Ishikawa (cell line): ENCODE measurements around the gene KNDC1.

Source experiments
- CEBPB ChIP-seq: IDR thresholded peaks from 2 replicates; pipeline ENCODE4 v1.6.1; 2012
- CREB1 ChIP-seq: IDR thresholded peaks from 2 replicates; pipeline ENCODE4 v1.6.1; 2012; ENCODE audit warnings: low read depth
- EGR1 ChIP-seq: IDR thresholded peaks from 2 replicates; pipeline ENCODE4 v1.6.1; 2012
- EP300 ChIP-seq: IDR thresholded peaks from 2 replicates; pipeline ENCODE4 v1.6.1; 2012; ENCODE audit warnings: borderline replicate concordance
- FOXM1 ChIP-seq: IDR thresholded peaks from 2 replicates; pipeline ENCODE4 v1.6.1; 2012; ENCODE audit warnings: low read depth, borderline replicate concordance
- NFIC ChIP-seq: IDR thresholded peaks from 2 replicates; pipeline ENCODE4 v1.6.1; 2012
- RAD21 ChIP-seq: IDR thresholded peaks from 2 replicates; pipeline ENCODE4 v1.6.1; 2012; ENCODE audit warnings: low read depth
- TAF1 ChIP-seq: IDR thresholded peaks from 2 replicates; pipeline ENCODE4 v1.6.1; 2012; ENCODE audit warnings: low read depth, mild to moderate bottlenecking
- TCF12 ChIP-seq: IDR thresholded peaks from 2 replicates; pipeline ENCODE4 v1.6.1; 2012; ENCODE audit warnings: low read depth
- TEAD4 ChIP-seq: IDR thresholded peaks from 2 replicates; pipeline ENCODE4 v1.6.1; 2012
- YY1 ChIP-seq: IDR thresholded peaks from 2 replicates; pipeline ENCODE4 v1.6.1; 2012; ENCODE audit warnings: low read depth
- ZBTB7A ChIP-seq: IDR thresholded peaks from 2 replicates; pipeline ENCODE4 v1.6.1; 2012; ENCODE audit warnings: low read depth
- TF ChIP-seq, protein P1 (sequence below): IDR thresholded peaks from 2 replicates; pipeline ENCODE4 v1.6.1; 2012
- TF ChIP-seq, protein P2 (sequence below): IDR thresholded peaks from 2 replicates; pipeline ENCODE4 v1.6.1; 2012; ENCODE audit warnings: low read depth, mild to moderate bottlenecking
- TF ChIP-seq, protein P3 (sequence below): IDR thresholded peaks from 2 replicates; pipeline ENCODE4 v1.6.1; 2012

Gene KNDC1

DNA sequence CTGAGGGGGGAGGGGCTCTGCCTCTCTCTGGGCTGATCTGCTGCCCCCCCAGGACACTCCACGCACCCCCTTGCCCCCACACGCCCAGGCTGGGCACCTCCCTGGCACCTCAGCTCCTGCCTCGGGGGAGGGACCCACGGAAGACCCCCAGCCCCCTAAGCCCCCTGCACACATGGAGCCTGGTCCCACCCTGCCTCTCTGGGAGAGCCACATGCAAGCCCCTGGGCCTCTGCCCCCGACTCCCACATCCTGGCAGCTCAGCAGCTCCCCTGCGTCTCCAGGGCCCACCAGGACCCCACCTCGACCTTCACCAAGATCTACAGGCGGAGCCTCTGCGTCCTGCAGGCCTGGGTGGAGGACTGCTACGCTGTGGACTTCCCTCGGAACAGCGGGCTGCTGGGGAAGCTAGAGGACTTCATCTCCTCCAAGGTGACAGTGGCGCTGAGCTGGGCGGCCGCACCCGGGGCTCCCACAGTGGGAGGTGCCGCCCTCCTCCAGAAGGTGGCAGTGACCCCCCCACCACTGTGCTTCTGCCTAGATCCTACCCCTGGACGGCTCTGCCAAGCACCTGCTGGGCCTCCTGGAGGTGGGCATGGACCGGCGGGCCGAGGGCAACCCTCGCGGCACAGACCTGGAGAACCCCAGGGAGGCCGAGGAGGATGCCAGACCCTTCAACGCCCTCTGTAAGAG is 51.3 kb downstream of the KNDC1 start:
- TF ChIP-seq NFIC (no peak), EP300 (no peak), TAF1 (no peak), TEAD4 (no peak), CEBPB (no peak)
- TF ChIP-seq, protein P1, sequence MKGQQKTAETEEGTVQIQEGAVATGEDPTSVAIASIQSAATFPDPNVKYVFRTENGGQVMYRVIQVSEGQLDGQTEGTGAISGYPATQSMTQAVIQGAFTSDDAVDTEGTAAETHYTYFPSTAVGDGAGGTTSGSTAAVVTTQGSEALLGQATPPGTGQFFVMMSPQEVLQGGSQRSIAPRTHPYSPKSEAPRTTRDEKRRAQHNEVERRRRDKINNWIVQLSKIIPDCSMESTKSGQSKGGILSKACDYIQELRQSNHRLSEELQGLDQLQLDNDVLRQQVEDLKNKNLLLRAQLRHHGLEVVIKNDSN = no peak

DNA sequence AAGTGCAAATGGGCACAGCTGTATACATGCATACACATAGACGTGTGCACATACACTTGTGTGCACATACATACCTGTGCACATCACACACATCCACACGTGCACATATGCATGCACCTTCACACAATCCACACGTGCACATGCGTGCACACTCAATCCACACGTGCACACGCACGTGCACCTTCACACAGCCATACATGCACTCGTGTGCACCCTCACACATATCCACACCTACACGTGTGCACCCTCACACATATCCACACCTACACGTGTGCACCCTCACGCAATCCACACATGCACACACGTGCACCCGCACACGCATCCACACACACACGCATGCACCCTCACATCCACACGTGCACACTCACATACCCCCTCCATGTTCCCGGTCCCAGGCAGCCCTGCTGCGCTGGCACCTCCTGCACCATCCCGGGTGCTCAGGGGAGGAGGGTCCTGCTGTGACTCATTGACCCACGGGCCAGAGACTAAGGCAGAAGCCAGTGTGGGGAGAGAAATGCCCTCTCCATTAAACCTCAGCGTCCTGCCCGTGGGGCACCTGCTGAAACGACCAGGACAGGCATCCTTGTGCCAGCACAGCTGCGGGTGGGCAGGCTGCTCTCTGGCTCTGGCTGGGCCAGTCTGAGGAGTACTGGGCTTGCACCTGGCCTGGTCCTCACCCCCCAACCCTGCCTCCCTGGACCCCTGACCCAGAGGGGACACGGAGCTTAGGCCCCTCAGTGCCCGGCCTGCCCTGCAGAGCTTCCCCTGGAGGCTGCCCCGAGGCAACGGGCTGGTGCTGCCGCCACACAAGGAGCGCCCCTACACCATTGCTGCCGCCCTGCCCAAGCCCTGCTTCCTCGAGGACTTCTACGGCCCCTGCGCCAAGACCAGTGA is 52.2 kb downstream of the KNDC1 start:
- no peak for TF ChIP-seq ZBTB7A

DNA sequence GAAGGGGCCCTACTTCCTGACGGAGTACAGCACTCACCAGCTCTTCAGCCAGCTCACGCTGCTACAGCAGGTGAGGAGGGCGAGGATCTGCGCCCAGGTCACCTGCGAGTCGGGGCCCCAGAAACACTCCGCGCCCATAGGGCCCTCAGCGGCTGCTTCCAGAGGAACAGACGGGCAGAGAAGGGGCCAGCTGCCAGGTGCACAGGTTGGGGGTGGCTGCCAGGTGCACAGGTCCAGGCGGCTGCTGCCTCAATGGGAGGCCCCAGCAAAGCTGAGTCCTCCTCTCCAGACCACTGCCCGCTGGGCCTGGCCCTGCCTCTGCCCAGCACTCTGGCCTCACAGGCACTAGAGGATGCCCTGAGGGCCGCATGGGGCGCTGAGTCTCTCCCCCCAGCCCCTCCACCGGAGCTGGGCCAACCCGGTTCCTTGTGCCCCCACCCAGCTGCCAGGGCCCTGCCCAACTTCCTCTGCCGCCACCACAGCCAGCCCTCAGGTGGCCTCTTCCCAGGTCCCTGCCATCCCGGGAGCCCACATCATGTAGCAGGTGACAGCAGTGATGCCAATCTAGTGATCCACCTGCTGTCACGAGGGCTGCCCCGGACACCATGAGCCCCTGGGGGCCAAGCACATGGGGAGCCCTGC is 53.0 kb downstream of the KNDC1 start:
- TF ChIP-seq ZBTB7A (no peak), RAD21 (no peak), YY1 (no peak), NFIC (no peak)

DNA sequence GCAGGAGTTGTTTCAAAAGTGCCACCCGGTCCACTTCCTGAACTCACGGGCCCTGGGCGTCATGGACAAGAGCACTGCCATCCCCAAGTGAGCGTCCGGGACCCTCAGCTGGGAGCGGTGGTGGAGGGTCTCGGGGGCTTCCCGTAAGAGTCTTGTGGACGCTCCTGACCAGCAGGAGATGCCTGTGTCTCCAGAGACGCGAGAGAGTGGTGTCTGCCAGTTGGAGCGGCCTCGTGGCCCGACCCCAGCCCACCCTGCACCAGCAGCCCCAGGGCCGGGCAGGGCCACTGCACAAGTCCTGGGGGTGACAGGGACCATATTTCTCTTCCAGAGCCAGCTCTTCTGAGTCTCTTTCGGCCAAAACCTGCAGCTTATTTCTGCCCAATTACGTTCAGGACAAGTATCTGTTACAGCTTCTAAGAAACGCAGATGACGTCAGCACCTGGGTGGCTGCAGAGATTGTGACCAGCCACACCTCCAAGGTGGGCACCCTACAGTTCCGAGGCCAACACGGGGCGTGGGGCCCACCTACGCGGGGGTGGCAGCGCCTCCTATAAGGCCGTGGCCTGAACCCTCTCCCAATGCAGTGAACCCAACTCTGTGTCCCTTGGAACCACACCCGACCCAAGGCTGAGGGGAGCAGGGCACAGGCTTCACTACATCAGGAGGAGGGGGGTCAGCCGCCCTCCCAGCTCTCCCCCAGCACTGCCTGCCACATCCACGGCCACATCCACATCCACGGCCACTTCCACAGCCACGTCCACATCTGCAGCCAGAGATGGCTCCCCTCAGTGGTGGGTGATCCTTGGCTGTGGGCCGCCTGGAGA is 53.8 kb downstream of the KNDC1 start:
- TF ChIP-seq EGR1 = no peak
- TF ChIP-seq ZBTB7A = no peak
- TF ChIP-seq CREB1 = no peak
- TF ChIP-seq, protein P1 = no peak
- TF ChIP-seq EP300 = no peak
- no peak for TF ChIP-seq NFIC
- TF ChIP-seq, protein P2, sequence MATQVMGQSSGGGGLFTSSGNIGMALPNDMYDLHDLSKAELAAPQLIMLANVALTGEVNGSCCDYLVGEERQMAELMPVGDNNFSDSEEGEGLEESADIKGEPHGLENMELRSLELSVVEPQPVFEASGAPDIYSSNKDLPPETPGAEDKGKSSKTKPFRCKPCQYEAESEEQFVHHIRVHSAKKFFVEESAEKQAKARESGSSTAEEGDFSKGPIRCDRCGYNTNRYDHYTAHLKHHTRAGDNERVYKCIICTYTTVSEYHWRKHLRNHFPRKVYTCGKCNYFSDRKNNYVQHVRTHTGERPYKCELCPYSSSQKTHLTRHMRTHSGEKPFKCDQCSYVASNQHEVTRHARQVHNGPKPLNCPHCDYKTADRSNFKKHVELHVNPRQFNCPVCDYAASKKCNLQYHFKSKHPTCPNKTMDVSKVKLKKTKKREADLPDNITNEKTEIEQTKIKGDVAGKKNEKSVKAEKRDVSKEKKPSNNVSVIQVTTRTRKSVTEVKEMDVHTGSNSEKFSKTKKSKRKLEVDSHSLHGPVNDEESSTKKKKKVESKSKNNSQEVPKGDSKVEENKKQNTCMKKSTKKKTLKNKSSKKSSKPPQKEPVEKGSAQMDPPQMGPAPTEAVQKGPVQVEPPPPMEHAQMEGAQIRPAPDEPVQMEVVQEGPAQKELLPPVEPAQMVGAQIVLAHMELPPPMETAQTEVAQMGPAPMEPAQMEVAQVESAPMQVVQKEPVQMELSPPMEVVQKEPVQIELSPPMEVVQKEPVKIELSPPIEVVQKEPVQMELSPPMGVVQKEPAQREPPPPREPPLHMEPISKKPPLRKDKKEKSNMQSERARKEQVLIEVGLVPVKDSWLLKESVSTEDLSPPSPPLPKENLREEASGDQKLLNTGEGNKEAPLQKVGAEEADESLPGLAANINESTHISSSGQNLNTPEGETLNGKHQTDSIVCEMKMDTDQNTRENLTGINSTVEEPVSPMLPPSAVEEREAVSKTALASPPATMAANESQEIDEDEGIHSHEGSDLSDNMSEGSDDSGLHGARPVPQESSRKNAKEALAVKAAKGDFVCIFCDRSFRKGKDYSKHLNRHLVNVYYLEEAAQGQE = no peak
- TF ChIP-seq, protein P3, sequence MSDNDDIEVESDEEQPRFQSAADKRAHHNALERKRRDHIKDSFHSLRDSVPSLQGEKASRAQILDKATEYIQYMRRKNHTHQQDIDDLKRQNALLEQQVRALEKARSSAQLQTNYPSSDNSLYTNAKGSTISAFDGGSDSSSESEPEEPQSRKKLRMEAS = no peak
- no peak for TF ChIP-seq RAD21
- no peak for TF ChIP-seq TEAD4
- TF ChIP-seq FOXM1 = no peak
- TF ChIP-seq TAF1 = no peak
- no peak for TF ChIP-seq TCF12
- TF ChIP-seq CEBPB = no peak
- TF ChIP-seq YY1 = no peak

DNA sequence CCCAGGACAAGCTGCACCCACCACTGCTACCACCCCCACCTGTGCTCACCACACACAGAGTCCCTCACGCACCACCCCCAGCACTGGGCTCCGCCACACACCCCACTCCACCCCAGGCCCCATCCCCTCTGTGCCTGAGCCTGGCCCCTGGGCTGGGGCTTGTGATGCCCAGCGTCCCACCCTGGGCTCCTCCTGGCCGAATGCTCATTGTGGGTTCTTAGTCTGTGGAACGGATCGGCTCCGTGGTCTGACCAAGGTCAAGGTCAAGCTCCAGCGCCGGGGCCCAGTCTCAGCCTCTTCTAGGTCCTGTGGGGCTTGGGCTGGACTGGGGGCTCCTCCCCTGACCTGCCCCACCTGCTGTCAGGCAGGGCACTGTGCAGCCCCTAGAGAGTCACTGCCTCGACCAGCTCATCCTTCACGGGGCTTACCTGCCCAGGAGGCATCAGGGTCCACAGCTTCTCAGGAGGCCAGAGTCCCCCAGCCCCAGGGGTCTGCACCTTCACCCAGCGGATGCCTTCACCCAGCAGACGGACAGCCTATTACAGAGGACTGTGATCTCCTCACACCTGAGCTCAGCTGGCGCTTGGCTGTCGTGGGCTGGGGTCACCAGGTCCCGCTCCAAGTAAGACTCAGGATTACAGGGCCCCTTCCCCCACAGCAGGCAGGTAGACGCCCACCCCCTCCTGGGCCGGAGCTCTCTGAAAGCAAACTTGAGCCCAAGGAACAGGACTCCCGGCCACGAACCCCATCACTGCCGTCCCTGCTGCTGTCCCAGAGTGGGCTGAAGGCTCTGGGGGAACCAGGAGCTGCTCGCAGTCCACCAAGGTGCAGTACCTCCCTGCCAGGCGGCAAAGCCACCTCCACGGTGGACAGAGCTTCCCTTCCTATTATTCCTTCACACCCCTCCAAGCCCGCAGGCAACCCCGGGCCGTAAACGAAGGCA is 54.7 kb downstream of the KNDC1 start:
- TF ChIP-seq EP300 (no peak), RAD21 (no peak), TEAD4 (no peak), EGR1 (no peak), ZBTB7A (no peak), FOXM1 (no peak), YY1 (no peak), CEBPB (no peak), CREB1 (no peak), NFIC (no peak), TAF1 (no peak), TCF12 (no peak)
- TF ChIP-seq, protein P1 = no peak
- TF ChIP-seq, protein P2 = no peak
- TF ChIP-seq, protein P3 = no peak
